Measurements from ENCODE around the gene NIT2.

DNA sequence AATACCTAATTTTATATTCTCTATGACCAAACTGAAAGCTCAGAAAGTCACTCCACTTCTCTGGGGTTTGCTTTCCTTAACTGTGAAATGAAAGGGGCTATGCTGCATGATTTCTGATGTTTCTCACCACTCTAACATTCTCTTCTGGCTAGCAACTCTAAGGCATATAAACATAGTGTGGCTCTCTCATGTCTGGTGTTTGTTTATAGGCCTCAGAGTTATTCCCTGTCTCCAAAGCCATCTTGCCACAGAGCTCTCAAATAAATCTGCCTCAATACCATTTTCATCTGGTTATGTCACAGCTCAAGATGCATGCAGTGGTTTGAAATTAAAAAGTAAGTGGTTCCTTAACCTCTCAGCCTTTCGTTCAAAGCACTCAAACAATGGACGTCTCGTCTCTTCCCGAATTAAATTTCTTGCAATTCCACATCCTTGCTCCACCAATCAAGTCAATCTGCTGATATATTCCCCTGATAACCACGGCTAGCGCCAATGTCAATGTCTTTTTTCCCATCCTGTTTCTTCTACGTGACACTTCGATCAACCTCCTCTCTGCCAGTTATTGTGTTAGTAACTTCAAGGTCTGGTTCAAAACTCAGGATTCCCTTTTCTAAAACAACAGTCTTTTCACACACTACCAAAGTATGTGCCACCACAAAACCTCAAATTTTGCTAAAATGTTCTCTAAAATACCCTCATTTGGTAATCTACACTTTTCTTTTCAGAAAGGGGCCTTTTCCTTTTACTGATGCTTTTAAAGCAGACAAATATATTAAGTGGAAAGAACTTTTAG lies 50.4 kb downstream of the NIT2 start:
- no peak for TF ChIP-seq POLR2A (IDR thresholded peaks at IDR 0.05)
- TF ChIP-seq, protein P1, sequence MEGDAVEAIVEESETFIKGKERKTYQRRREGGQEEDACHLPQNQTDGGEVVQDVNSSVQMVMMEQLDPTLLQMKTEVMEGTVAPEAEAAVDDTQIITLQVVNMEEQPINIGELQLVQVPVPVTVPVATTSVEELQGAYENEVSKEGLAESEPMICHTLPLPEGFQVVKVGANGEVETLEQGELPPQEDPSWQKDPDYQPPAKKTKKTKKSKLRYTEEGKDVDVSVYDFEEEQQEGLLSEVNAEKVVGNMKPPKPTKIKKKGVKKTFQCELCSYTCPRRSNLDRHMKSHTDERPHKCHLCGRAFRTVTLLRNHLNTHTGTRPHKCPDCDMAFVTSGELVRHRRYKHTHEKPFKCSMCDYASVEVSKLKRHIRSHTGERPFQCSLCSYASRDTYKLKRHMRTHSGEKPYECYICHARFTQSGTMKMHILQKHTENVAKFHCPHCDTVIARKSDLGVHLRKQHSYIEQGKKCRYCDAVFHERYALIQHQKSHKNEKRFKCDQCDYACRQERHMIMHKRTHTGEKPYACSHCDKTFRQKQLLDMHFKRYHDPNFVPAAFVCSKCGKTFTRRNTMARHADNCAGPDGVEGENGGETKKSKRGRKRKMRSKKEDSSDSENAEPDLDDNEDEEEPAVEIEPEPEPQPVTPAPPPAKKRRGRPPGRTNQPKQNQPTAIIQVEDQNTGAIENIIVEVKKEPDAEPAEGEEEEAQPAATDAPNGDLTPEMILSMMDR (IDR thresholded peaks at IDR 0.05), result no peak

Data from lower leg skin (tissue), 3 donors.